ENCODE data around the gene MAK. TPM values are rescaled to one million over a fixed set of nuclear protein-coding genes. Genes with fewer than 3 reads are reported as not detected.

Gene MAK
- total RNA-seq, 1 experiment from 2014 or later = 0.20 TPM

DNA sequence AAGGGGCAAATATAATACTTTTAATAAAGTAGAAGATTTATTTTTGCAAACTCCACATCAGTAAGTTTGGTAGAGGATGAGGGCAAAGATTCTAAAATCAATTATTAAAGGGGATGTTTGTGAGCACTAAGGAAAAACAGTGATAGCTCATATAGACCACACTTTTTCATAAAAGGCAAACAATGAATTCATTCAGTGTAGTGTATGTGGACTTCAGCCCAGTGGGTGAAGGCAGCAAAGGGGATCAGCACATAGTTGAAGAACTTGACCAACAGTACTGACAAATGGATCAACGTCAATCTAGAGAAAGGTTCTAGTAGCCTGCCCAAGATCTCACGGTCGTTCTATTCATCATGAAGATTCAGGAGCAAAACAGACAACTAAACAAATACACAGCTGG lies 45.3 kb downstream of the MAK start:
- H3K14ac ChIP-seq (ENCODE audit: insufficient read depth, low read length) = no peak overlapping the region
- H3K27ac ChIP-seq (ENCODE audit: insufficient read length, low read depth, low read length) = no peak overlapping the region
- no peaks in the 10 kb centered on the region; the same call in 1 of the 2 replicates for H3K27me3 Mint-ChIP-seq (ENCODE audit: low read depth)
- H4K91ac ChIP-seq (ENCODE audit: insufficient read length, low read depth, low read length) = no peak overlapping the region
- H4K5ac ChIP-seq (ENCODE audit: insufficient read length, low read depth, low read length) = no peak overlapping the region
- H3K4me1 Mint-ChIP-seq = no peaks in the 10 kb centered on the region
- no peak overlapping the region for H2BK15ac ChIP-seq (ENCODE audit: low read depth, low read length)
- H3K4me3 Mint-ChIP-seq = no peak overlapping the region
- WGBS (ENCODE audit: extremely low coverage, insufficient read length, low lambda C conversion rate) = no CpG with 5 or more reads among the region's 3 CpGs
- H2AFZ ChIP-seq (ENCODE audit: low read length) = no peak overlapping the region
- H3K36me3 Mint-ChIP-seq (ENCODE audit: insufficient read depth in 1 of 3, low read depth in 3 of 3) = no peaks in the 10 kb centered on the region; a peak in 3 of 7 replicates
- no peaks in the 10 kb centered on the region for H3K79me1 ChIP-seq (ENCODE audit: insufficient read depth, low read depth, low read length, poor library complexity, severe bottlenecking)
- H2BK5ac ChIP-seq (ENCODE audit: insufficient read length, low read length) = no peak overlapping the region
- H2BK20ac ChIP-seq (ENCODE audit: low read depth, low read length, poor library complexity, severe bottlenecking) = no peak overlapping the region
- no peak overlapping the region for H3K56ac ChIP-seq (ENCODE audit: insufficient read length, low read depth, low read length)
- H3K23me2 ChIP-seq (ENCODE audit: insufficient read length, low read depth, low read length, poor library complexity, severe bottlenecking) = no peaks in the 10 kb centered on the region
- H2BK120ac ChIP-seq (ENCODE audit: low read depth, low read length, poor library complexity, severe bottlenecking) = no peak overlapping the region
- H2AK5ac ChIP-seq (ENCODE audit: insufficient read length, low read length) = no peak overlapping the region
- no peaks in the 10 kb centered on the region for H3K9me3 Mint-ChIP-seq
- H3K4me2 ChIP-seq (ENCODE audit: insufficient read depth, insufficient read length, low read length) = no peak overlapping the region
- H3K9ac ChIP-seq (ENCODE audit: extremely low read depth, insufficient read length, low read length) = no peak overlapping the region
- TF ChIP-seq CTCF (conservative IDR thresholded peaks at IDR 0.05) = no peak
- DNase-seq = no peak
- no peaks in the 10 kb centered on the region for H3K4me1 ChIP-seq (ENCODE audit: insufficient read depth, low read length)
- no peaks in the 10 kb centered on the region for H4K20me1 ChIP-seq (ENCODE audit: control insufficient read depth, insufficient read depth, insufficient read length)
- no peaks in the 10 kb centered on the region for H3K79me2 ChIP-seq (ENCODE audit: insufficient read depth, low read length)
- H3T11ph ChIP-seq (ENCODE audit: low read length) = no peak overlapping the region
- no peak overlapping the region for H4K8ac ChIP-seq (replicated peaks; ENCODE audit: insufficient read length, low read depth, low read length)
- no peak overlapping the region for H3K27ac Mint-ChIP-seq
- H2BK12ac ChIP-seq (ENCODE audit: insufficient read length, low read depth, low read length) = no peak overlapping the region
- H3K18ac ChIP-seq (ENCODE audit: insufficient read length, low read depth, low read length) = no peak overlapping the region
- no peak overlapping the region for H3K4ac ChIP-seq (ENCODE audit: low read depth, low read length)
- H3K27me3 ChIP-seq (ENCODE audit: insufficient read depth, low read length) = no peaks in the 10 kb centered on the region
- H3K23ac ChIP-seq (ENCODE audit: insufficient read length, low read depth, low read length) = no peak overlapping the region
- no peaks in the 10 kb centered on the region for H3K9me3 ChIP-seq (ENCODE audit: control insufficient read depth, low read depth, low read length)
